Heart left ventricle (tissue), 16 donors: ENCODE measurements around the gene CRLF1. TPM values are rescaled to one million over a fixed set of nuclear protein-coding genes. Genes with fewer than 3 reads are reported as not detected.

Experiments
- ATAC-seq, 4 donors: fragments of 200-7000 bp; cut with Tn5 transposase; one replicate each; pipeline ENCODE4 v1.9.1; 2020 to 2022; ENCODE audit warnings: moderate library complexity in 4 of 4, mild to moderate bottlenecking in 3 of 4, moderate number of reproducible peaks in 1 of 4
- DNase-seq, 5 donors: peaks; one replicate each; pipeline ENCODE4 v3.0.0-alpha.2; 2020
- H3K27ac ChIP-seq, 12 donors: fragments of 200-600 bp; sonication (generic) in 4 of 12; one replicate each; pipeline versions ENCODE4 v1.5.0 to v1.8.0; 2016 to 2022; ENCODE audit warnings: mild to moderate bottlenecking in 2 of 12
- H3K27me3 ChIP-seq, 9 donors: fragments of 200-600 bp; sonication (generic) in 2 of 9; one replicate each; pipeline versions ENCODE4 v1.5.1 to v1.8.0; 2016 to 2022; ENCODE audit warnings: mild to moderate bottlenecking in 3 of 9
- H3K36me3 ChIP-seq, 9 donors: fragments of 200-600 bp; sonication (generic) in 2 of 9; one replicate each; pipeline versions ENCODE4 v1.5.0 to v1.8.0; 2018 to 2022; ENCODE audit warnings: mild to moderate bottlenecking in 2 of 9
- H3K4me1 ChIP-seq, 12 donors: fragments of 200-600 bp; sonication (generic) in 4 of 12; one replicate each; pipeline versions ENCODE4 v1.5.0 to v1.8.0; 2016 to 2022; ENCODE audit warnings: mild to moderate bottlenecking in 3 of 12
- H3K4me3 ChIP-seq, 12 donors: fragments of 200-600 bp; sonication (generic) in 4 of 12; one replicate each; pipeline versions ENCODE4 v1.5.0 to v1.8.0; 2017 to 2022; ENCODE audit warnings: mild to moderate bottlenecking in 9 of 12, moderate library complexity in 4 of 12
- H3K9me3 ChIP-seq, 12 donors: fragments of 200-600 bp; sonication (generic) in 4 of 12; one replicate each; pipeline versions ENCODE4 v1.5.0 to v1.8.0; 2016 to 2022; ENCODE audit warnings: mild to moderate bottlenecking in 1 of 12
- CTCF ChIP-seq, 12 donors: fragments of 200-600 bp; sonication (generic) in 4 of 12; IDR thresholded peaks; one replicate each; pipeline versions ENCODE4 v1.5.0 to v1.8.0; 2018 to 2022; ENCODE audit warnings: antibody characterized with exemption in 12 of 12, mild to moderate bottlenecking in 5 of 12
- POLR2A ChIP-seq, 2 donors: fragments of 450-650 bp; IDR thresholded peaks; one replicate each; pipeline ENCODE4 v1.6.1; 2017; ENCODE audit warnings: antibody characterized with exemption in 2 of 2, mild to moderate bottlenecking in 2 of 2, moderate library complexity in 2 of 2
- WGBS, 4 donors: extraction: QIAGEN DNeasy Blood & Tissue Kit in 2 of 4; methylation state at CpG; one replicate each; pipeline versions ENCODE4 v1.1.5 to v1.1.7; 2013 to 2018; 5-methylcytosine and 5-hydroxymethylcytosine counted together
- intact Hi-C, 10 donors: fragments of 100-400 bp; cut with DNase I; formaldehyde crosslinking; loops; one replicate each; pipeline versions ENCODE4 v1.11.1 to v1.14.2; 2022
- polyA plus RNA-seq, 2 donors: library from polyadenylated mRNA; stranded (reverse); fragments of 200-250 nt; gene quantifications; one replicate each; pipeline ENCODE4 v1.2.3, GENCODE V29; 2013
- total RNA-seq, 9 donors: library from RNA; depleted of rRNA in 2 of 9; stranded (reverse); fragments of >200 nt in 2 of 9; fragmentation: NEBNext Ultra II Directional in 3 of 9; extraction: Animal tissue kit (Norgen Biotek cat#: 25700) in 3 of 9; gene quantifications; one replicate each; pipeline versions ENCODE4 v1.1.0 to v1.2.4, GENCODE V29; 2016 to 2023
- donor health status: ischemic (EF 13 %, LVEDD 7.1; RV severe dilation, severe dysfunction).
- donor health status: healthy with polysubstance abuse.
- donor health status: DM: no; HTN: yes; CAD: no.
- donor health status: DM: no; HTN: no; CAD: no.
- donor health status: ischemic (EF 25% LVEDD 6.9; RV normal size, moderate dysfunction).
- donor health status: ischemic (EF 25% LVEDD 5.7; RV mildly dilated, moderate dysfunction).
- donor health status: healthy.
- donor health status: DM: yes; HTN: yes; CAD: no.
- donor health status: ischemic (EF 35%, LVEDD 5.7; RV mildly dilated, moderate dysfunction).
- donor health status: nonischemic (EF 11% LVEDD 7.7; RV severe dilation, severe dysfunction).
- donor health status: DM: yes; HTN: yes; CAD: no.
- donor health status: PGD.
- donor health status: ischemic (EF 29% LVEDD 5.4; RV normal size, mild dysfunction).
- donor health status: nonischemic (EF 23%, LVEDD 6.1; RV moderate dilation, normal function).

CRLF1 gene
- total and polyA plus RNA-seq, 11 donors: 2.8 to 64.0 (median 12.1) TPM

- Histone ChIP-seq H3K27ac (no peak overlapping the region), H3K27me3 (peaks cover 55 to 95% (median 76%) of the 10 kb centered on the region in 9 donors), H3K36me3 (no peaks in the 10 kb centered on the region), H3K9me3 (no peaks in the 10 kb centered on the region), H3K4me1 (peaks cover 0 to 47% (median 32%) of the 10 kb centered on the region in 12 donors), H3K4me3 (peak overlapping the region in 4 of 12 donors; percentile 5 to 66 (median 24))
- TF ChIP-seq CTCF (IDR thresholded peaks at IDR 0.05) (no peak), POLR2A (IDR thresholded peaks at IDR 0.05) (no peak)
- no peak for ATAC-seq
- intact Hi-C loops: no loop called here
- WGBS, 4 donors: 2 to 3% (median 2%) methylated on average over 43 to 62 of the region's 62 CpGs
- DNase-seq: no peak
Observed at GRCh38 chr19:18611327-18612050, 4.9 kb upstream of the CRLF1 start.

DNA sequence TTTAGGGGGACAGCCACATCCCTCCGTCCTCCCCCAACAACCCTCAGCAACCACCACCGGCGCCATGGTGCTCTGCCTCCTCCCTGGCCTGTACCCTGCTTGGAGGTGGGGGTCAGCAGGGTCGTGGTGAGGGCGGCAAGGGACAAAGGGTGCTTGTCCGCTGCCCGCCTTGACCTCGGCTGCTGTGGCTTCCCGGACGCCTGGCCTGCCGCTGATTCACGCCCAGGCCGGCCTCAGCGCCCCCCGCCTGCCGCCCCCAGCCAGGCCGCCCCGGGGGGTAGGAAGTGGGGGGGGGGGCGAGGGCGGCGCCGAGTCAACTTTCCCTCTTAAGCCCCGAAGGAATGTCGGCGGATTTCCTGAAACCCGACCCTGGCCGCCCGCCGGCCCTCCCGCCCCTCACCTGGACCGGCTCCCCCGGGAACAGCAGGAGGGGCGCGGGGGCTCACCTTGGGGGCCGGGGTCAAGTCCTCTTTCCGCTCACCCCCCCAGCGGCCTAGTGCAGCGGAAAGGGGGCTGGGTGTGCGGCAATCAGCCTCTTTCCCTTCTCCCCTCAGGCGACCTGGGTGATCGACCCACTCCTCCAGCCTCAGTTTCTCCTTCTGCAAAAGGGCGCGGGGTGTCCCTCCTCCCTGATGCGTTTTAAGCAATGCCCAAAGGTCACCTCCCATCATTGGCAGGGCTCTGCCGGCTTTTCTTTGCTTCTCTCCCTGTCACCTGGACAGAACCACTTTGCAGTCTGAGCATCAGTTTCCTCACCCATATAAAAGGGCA lies 4.1 kb upstream of the CRLF1 start:
- WGBS, 4 donors: 3 to 6% (median 5%) methylated on average over 5 to 44 of the region's 45 CpGs
- intact Hi-C loops: no loop called here
- DNase-seq: no peak
- Histone ChIP-seq H3K36me3 (no peaks in the 10 kb centered on the region), H3K27me3 (peaks cover 60 to 95% (median 81%) of the 10 kb centered on the region in 9 donors), H3K9me3 (no peaks in the 10 kb centered on the region), H3K4me3 (peak overlapping the region in 1 of 12 donors; percentile 1), H3K27ac (no peak overlapping the region), H3K4me1 (peaks cover 0 to 54% (median 34%) of the 10 kb centered on the region in 12 donors)
- ATAC-seq: no peak
- TF ChIP-seq CTCF (IDR thresholded peaks at IDR 0.05) (no peak), POLR2A (IDR thresholded peaks at IDR 0.05) (no peak)

- ATAC-seq: no peak
- H3K9me3 ChIP-seq: no peaks in the 10 kb centered on the region
Observed at GRCh38 chr19:18610245-18610555, 3.6 kb upstream of the CRLF1 start.

More at GRCh38 chr19:18610245-18610555, 3.6 kb upstream of the CRLF1 start:
- WGBS, 4 donors: 30 to 60% (median 41%) methylated on average over 1 to 3 of the region's 3 CpGs
- peaks cover 0 to 59% (median 34%) of the 10 kb centered on the region in 12 donors for H3K4me1 ChIP-seq
- H3K27me3 ChIP-seq: peaks cover 64 to 95% (median 84%) of the 10 kb centered on the region in 9 donors
- H3K36me3 ChIP-seq: no peaks in the 10 kb centered on the region
- no peak overlapping the region for H3K27ac ChIP-seq
- intact Hi-C loops: no loop called here
- no peak for TF ChIP-seq POLR2A (IDR thresholded peaks at IDR 0.05)
- no peak for TF ChIP-seq CTCF (IDR thresholded peaks at IDR 0.05)
- H3K4me3 ChIP-seq: no peak overlapping the region
- no peak for DNase-seq
